Right renal pelvis (tissue), 4 donors: ENCODE results near the gene STK32C. TPM values are rescaled to one million over a fixed set of nuclear protein-coding genes. Genes with fewer than 3 reads are reported as not detected.
"Not testable (repeated sequence)": the region's sequence is repeated elsewhere in the genome, so short reads cannot be mapped to it uniquely, and the experiment has no call there.

Experiments
- DNase-seq, 4 donors: peaks; one replicate each; pipeline ENCODE4 v3.0.0-alpha.2; 2013; ENCODE audit warnings: low read depth in 4 of 4, low spot score in 3 of 4, missing footprints in 1 of 4
- polyA plus RNA-seq, 4 donors: library from polyadenylated mRNA; unstranded; fragments of 120-200 nt; gene quantifications; one replicate each; pipeline ENCODE4 v1.2.1, GENCODE V29; 2013; ENCODE audit not compliant: insufficient read length in 4 of 4

Gene STK32C
- polyA plus RNA-seq, 4 donors: 11.5 to 14.3 (median 12.0) TPM

DNA sequence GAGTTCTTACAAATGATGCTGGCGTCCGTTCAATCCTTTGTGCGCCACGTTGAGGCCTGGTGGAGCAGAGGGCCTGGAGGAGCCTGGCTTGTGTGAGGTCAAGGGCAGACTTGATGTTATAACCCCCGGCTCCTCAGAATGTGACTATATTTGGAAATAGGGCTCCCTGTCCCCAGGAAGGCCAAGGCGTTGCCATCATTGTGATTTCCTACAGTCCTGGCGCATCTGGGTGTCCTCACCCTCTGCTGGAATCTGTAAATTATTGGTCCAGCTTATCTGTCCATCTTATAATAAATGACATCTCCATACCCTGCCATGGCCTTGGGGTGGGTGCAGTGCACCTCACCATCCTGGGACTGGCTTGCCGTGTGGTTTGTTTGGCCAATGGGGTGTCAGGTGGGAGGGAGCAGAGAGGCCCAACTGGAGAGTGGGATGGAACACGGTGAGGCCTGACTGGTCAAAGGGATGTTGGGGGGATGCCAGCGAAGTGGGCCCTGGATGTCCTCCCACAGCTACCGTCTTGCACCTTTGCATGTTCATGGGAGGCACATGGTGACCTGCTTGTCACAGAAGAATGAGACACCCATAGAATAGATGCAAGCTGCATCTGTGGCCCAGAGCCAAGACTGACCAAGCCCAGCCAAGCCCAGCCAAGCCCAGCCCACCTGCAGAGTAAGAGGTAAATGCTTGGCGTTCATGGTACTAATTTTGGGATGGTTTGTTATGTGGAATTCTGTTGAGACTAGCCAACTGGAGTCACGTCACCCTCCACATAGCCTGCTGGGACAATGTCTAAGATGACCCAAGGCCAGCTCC lies 13.1 kb upstream of the STK32C start:
- DNase-seq: no peak

DNA sequence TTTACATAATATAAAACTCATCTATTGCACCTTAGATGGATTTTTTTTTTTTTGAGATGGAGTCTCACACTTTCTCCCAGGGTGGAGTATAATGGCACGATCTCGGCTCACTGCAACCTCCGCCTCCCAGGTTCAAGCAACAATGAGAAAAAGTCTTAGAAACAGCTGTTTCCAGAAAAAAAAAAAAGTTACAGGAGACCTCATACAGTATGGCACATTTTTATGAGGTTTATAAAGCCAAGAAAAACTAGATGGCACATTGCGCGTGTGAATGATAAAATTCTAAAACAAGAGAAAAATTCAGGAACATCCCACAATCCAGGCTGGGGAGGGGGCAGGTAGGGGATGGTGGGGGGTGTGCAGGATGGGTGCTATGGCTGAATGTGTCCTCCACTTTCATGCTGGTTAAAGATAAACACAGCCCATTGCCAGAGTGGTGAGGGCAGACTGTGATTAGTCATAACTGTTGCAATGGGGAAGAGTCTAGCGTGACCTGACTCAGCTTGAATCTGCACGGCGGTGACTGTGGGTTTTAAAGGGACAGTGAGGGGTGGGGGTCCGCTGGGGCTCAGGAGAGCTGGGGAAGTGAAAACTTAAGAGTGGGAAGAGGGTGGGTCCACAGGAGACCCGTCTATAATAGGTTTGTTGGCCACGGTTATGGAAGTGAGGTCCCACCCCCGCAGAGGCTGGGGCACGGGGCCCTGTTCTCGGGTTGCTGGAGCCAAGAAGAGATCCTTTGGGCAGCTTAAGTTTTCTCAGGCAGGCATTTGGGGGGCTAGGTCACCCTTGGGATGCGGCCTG lies 12.3 kb upstream of the STK32C start:
- DNase-seq: no peak

DNA sequence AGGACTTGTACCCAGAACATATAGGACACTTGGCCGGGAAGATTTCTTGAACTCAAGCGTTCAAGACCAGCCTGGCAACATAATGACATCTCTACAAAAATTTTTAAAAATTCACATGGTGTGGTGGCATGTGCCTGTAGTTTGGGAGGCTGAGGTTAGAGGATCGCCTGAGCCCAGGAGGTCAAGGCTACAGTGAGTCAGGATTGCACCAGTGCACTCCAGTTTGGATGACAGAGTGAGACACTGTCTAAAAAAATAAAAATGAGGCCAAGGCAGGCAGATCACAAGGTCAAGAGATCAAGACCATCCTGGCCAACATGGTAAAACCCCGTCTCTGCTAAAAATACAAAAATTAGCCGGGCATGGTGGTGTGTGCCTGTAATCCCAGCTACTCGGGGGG lies 9.7 kb upstream of the STK32C start:
- not testable (repeated sequence) for DNase-seq

DNA sequence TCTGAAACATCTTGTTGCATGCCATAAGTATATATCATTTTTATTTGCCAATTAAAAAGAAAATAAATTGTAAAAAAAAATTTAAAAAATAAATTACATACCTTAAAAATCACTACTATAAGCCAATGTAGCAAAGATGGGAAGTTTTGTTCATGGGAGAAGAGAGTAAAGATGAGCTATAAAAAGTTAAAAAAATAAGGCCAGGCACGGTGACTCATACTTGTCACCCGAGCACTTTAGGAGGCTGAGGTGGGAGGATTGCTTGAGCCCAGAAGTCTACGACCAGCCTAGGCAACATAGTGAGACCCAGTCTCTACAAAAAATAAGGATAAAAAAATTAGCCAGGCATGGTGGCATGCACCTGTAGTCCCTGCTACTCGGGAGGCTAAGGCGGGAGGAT lies 8.4 kb upstream of the STK32C start:
- DNase-seq: no peak

DNA sequence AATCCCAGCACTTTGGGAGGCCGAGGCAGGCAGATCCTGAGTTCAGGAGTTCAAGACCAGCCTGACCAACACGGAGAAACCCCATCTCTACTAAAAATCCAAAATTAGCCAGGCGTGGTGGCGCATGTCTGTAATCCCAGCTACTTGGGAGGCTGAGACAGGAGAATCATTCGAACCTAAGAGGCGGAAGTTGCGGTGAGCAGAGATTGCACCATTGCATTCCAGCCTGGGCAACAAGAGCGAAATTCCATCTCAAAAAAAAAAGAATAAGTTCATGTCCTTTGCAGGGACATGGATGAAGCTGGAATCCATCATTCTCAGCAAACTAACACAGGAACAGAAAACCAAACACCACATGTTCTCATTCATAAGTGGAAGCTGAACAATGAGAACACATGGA lies 7.1 kb upstream of the STK32C start:
- DNase-seq: not testable (repeated sequence)

DNA sequence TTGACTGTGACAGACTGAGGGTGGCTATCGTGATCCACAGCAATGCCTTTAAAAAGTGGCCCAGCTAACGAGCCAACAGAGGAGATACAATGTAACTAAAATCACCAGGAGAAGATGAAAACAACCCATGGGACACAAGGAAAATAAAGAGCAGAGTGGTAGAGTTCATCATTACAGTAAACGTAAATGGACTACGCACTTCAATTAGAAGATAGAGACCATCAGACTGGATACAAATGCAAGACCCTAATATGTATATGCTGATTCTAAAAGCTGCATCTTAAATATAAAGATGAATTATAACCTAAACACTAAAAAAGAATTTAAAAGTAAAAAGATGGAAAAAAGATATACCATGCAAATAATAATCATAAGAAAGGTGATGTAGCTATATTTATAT lies 6.6 kb upstream of the STK32C start:
- no peak for DNase-seq

DNA sequence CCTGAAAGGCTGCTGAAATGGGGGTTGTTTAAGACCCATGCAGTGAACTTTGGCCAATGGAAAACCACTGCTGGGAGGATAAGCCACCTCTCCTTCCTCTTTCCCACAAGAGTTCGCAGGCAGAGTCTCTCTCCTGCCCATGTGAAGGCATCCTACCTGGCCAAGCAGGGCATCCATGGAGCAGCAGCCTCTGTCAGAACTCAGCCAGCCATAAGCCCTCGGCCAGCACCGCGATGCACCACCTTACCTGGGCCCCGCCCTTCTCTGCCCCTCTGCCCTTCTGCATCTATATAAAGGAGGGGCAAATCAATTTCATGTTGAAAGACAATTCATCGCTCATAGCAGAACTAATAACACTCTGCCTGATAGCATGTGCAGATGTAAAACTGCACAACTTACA lies 6.1 kb upstream of the STK32C start:
- no peak for DNase-seq

DNA sequence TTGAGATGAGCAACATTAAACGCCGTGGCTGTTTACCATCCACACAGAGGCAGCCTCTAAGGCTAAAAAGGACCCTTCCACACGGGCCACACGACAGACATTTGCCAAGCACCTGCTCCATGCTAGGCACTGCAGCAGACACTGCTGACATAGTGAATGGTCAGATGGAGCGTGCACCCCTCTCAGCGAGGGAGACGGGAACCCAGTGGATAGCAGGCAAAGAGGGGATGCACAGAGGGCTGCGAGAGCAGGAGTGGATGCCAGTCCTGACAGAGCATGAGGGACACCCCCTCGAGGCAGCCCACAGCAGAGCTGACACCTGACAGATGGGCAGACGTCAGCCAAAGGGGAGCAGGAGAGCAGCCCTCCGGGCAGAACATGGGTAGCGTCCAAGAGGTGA lies 5.6 kb upstream of the STK32C start:
- DNase-seq: no peak

DNA sequence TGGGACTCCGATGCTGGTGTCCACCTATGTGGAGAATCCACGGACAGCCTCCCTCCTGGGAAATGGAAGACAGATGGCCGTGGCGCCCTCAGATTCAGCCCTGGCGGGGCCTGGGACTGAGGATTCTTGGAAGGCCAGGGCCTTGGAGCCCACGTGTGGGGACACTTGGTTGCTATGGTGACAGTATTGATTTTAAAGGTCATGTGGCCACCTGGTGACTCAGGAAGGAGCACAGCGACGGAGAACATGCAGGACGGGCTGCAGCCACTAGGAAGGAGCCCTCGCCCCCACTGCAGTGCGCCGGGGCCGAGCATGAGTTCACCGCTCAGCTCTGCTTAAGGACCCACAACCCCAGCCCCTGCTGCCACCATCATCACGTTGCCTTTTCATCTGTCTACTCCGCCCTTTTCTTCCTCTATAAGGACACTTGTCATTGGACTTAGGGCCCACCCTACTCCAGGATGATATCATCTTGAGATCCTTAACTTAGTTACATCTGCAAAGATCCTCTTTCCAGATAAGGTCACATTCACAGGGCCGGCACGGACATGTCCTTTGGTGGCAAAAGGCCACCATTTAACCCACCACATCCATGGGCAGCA lies 3.7 kb upstream of the STK32C start:
- DNase-seq: no peak

DNA sequence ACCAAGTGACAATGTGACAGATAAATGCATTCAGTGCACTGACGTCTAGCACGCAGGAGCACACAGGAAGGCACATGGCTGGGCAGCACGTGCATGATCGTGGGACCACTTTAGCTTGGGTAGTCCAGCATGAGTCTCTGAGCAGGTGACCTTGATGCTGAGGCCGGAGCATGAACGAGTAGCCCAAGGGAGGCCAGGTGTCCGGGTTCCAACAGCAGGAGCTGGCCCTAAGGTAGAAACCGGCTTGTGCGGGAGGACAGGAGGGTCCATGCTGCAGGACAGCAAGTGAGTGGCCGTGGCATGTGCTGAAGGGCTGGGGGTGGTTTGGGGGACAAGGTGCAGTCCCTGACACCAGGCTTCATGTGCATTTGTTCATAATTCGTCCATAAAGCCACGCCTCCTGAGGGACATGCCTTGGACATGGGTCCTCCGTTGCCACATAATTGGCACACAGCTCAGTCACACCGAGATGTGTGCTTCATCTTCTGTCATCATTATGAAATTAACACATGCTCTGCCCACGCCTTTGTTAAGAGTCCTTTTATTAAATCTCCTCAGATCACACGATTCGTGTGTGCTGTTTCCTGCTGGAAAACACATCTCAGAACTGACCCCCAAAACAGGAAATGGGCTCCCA lies 3.1 kb upstream of the STK32C start:
- no peak for DNase-seq

DNA sequence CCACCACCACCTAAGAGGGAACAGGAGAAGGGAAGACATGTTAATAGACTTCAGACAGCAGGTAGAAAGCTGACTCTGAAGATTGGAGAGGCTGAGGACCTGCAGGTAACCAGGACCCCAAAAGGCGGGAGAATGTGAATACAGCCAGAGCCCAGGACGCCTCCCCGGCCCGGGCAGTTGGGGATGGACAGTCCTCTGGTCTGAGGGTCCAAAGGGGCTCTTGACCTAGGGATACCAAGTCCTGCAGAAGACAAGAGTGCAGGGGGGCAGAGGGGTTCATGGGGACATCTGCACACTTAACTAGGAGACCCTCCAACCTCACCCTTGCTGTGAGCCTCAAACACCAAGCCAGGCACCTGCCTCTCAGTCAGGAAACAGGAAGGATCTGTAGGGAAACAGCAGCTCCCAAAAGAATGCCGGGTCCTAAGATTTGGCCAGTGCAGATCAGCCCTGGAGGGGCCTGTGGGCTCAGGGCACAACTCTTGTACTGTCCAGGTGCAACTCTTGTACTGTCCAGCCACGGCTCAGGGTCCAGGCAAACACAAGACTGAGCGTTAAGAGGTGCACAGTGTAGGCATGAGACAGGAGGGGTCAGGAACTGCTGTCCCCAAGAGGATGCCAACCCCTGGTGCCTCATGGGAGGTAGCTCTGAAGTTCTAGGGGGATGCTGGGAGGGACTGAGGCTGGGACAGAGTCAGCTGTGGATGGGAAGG lies 2.3 kb upstream of the STK32C start:
- no peak for DNase-seq

DNA sequence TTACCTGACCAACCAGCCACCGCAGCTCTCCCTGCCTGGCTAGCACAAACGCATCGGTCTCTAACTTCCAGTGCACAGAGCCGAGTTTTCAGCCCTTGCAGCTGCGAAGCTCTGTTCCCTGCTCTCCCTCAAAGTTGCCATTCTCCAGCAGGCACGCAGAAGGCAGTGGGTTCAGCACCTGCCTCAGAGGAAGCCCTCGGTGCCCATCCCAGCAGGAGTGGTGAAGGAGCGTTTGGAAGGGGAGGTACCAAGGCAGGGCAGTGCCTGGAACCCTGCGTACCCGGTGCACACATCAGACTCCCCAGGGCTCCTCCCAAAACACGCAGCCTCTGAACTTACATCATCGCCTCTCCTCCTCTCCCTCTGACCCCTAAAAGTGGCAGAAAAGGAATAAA lies 1.7 kb upstream of the STK32C start:
- no peak for DNase-seq

DNA sequence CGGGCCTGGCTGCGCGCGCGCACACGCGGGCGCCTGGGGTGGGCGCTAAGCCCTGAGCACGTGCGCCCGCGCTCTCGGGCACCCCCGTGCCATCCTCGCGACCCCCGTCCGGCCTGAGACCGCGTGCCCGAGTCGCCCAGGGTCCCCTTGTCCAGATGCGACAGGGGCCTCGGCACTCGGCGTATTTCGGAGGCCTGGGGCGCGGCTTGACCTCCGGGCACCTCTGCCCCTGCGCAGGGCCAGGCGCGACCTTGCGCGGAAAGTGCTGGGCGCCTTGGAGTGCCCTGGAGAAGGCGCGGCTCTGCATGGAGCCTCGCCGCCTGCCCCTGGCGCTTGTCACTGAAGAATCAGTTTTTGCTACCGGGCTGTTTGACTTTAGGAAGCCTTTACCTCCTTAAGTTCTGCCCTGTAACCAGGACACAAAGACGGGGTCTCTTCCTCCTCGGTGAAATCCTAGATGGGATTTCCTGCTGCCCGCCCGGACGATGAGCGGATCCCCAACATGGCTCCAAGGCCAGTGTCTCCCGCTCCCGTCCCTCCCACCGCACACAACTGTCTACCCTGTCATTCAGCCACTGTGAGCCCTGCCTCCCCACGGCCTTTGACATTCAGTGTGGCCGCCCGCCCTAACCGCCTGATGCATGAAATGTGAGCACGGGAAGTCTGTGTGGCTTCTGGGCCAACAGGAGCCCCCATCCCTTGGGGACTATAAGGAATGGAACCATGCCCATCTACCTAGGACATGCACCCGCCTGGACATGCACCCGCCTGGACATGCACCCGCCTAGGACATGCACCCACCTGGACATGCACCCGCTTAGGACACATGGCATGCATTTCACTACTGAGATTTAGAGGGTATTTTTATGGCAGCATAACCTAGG lies 1.1 kb upstream of the STK32C start:
- no peak for DNase-seq

DNA sequence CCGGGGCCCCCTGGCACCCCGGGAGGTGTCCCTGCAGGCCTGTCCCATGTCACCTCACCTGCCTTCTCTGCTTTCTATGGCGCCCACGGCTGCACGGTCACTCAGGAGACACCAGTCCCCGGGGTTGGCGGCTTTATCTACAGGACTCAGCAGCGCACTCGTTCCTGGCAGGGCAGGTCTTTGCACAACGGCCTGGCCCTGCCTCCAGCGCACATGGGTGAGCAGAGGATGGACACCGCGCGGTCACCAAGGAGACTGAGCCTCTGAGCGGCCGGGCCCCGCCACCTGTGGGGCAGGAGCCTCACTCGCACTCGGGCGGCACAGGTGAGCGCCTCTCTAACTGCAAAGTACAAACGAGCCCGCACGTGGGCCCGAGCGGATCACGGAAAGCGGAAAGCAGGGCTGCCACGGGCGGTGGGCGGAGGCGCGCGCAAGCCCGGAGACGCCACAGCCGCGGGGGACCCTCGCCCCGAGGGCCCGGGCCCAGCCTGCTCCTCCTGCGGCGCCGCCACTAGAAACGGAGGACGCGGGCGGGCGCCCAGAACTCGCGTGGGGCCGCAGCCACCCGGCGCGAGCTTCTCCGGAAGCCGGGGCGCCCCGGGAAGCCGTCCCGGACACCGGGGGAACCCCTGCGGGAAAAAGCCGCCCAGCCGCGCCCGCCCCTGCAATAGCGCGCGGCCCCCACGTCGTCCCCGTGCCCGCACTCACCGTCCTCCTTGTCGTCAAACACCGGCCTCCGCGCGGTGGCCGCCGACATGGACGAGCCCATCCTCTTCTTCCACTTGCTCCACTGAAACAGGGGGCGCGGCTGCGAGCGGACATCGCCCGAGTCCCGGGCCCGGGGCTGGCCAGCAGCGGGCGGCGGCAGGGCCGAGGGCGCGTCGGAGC lies 642 bp downstream of the STK32C start:
- no peak for DNase-seq

DNA sequence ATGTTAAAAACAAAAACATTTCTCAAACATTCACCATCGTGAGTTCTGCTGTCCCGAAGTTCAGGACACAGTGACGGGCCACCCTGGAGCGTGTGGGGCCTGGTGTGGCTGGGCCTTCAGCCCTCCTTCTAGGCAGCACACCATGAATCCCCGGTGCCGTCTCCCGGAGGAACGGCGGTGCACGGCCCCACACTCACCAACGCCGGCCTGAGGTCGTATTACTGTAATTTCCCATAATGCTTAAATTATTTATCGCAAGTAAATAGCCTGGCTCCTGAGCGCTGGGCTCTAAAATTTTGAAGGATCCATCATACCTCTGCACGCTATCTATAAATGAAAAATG lies 1.4 kb downstream of the STK32C start:
- DNase-seq: no peak

DNA sequence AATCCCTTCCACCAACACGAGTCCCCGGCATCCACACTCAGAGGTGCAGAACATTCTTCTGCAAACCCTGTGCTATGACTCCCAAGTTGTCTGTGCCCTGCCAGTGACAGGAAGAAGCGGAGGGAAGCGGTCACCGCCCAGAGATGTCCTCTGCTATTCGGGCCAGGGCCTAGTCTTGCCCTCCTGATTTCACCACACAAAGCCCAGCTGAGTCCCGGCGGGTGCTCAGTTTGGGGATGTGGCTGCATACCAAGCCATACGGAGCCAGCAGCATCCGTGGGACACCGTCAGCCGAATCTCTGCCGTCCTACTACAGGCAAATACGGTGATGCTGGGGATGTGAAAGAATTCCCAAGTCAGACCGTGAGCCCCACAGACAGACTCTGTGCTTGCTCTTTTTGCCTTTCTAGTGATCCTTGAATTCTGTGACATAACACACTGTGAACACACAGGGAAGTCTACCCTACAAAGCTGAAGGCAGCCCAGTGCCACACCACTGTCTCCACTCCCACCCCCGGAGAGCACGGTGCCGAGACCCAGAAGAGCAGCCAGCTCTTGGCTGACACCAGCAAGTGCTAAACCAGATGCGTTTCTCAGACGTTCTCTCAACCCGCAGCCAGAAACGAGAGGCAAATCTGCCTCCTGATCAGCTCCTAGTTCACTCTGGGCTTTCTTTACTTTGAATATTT lies 2.0 kb downstream of the STK32C start:
- no peak for DNase-seq

DNA sequence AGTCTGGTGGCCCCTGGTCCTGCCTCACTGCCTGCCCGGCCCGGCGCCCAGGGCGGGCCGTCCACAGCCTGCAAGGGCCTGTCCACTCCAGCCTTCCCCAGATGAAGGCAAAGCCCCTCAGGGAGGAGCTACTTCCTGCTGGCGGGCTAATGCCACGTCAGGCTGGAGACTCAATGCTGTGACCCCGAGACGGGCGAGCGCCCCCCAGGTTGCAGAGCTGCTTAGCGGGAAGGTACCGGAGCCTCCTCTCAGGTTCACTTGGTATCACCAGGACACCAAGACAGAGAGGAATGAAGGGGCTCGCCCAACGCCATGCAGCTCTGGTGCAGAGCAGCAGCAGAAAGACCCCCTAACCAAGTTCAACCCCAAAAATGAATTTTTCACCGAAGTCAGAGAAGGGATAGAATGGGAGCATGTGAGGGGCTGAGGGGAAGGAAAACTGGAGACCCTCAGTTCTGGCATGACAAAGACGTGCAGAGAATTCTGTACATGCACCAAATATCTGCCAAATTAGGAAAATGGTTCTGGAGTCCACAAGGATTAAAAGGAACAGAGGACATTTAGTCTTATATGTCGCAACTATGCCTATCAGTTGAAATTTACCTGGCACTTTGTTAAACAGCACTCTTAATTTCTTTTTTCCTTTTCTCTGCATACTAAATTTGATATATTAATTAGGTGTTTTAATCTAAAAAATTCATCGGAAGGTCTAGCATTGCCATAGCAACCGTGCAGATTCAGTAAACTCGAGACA lies 2.8 kb downstream of the STK32C start:
- no peak for DNase-seq
